HCT116 (cell line): ENCODE measurements around the gene MSI2. TPM values are rescaled to one million over a fixed set of nuclear protein-coding genes. Genes with fewer than 3 reads are reported as not detected.

Source experiments
- ATAC-seq: fragments of 200-7000 bp; cut with Tn5 transposase; 2 replicates; pipeline ENCODE4 v1.9.1; 2020; ENCODE audit warnings: mild to moderate bottlenecking, moderate library complexity
- BruUV-seq: library from RNA; stranded (reverse); fragments of 400-500 nt; replicated peaks from 2 replicates; lab custom pipeline; 2021; lab: Mats Ljungman, UMichigan
- CTCF ChIA-PET: fragments of 300-600 bp; sonication (Branson Sonifier 250); formaldehyde crosslinking; loops from one replicate; lab custom pipeline; 2021; ENCODE audit warnings: antibody characterized with exemption; lab: Charles Lee
- POLR2A ChIA-PET: fragments of 300-600, 350-600 bp; sonication (Branson Sonifier 250); formaldehyde crosslinking; loops from one replicate; lab custom pipeline; 2021; ENCODE audit warnings: antibody characterized with exemption; lab: Charles Lee
- RAD21 ChIA-PET, 2 experiments: fragments of 300-600 bp; sonication (Branson Sonifier 250); formaldehyde crosslinking; loops; one replicate each; lab custom pipeline; 2023; ENCODE audit warnings: low total read pairs in 2 of 2; ENCODE audit not compliant: uncharacterized antibody in 2 of 2, unreplicated experiment in 2 of 2, low non-redundant PET in 1 of 2; lab: Charles Lee
- DNase-seq: peaks from one replicate; pipeline ENCODE4 v3.0.0-alpha.2; 2010; ENCODE audit warnings: low read depth, low spot score
- H2AFZ ChIP-seq: fragments of 200-600 bp; shearing (Covaris generic), sonication (generic); 2 replicates; pipeline ENCODE4 v1.6.1; 2017; ENCODE audit warnings: low read depth, mixed run types, mixed read lengths, antibody characterized with exemption, low read length; ENCODE audit not compliant: poor library complexity, severe bottlenecking
- H3K27ac ChIP-seq: 2 replicates; pipeline ENCODE4 v1.5.1; 2012; ENCODE audit warnings: low read depth, low read length
- H3K27me3 ChIP-seq: fragments of 200-600 bp; sonication (generic); 2 replicates; pipeline ENCODE4 v1.6.1; 2016; ENCODE audit warnings: mixed run types, low read length, mixed read lengths; ENCODE audit not compliant: insufficient read depth
- H3K36me3 ChIP-seq, 2 experiments: fragments of 200-500 bp in 1 of 2; fragments of 200-600 bp in 1 of 2; sonication (Bioruptor generic) in 1 of 2; sonication (generic) in 1 of 2; 2 replicates each; pipeline versions ENCODE4 v1.5.1 to v1.6.1; 2014 to 2016; ENCODE audit warnings: low read length in 2 of 2, inconsistent platforms in 1 of 2, mixed read lengths in 1 of 2, mixed run types in 1 of 2; ENCODE audit not compliant: insufficient read depth in 2 of 2, control insufficient read depth in 1 of 2
- H3K4me1 ChIP-seq, 2 experiments: fragments of 200-600 bp in 1 of 2; sonication (generic) in 1 of 2; 2 replicates each; pipeline versions ENCODE4 v1.5.1 to v1.6.1; 2012 to 2017; ENCODE audit warnings: low read length in 2 of 2, inconsistent platforms in 1 of 2, mild to moderate bottlenecking in 1 of 2, mixed read lengths in 1 of 2, mixed run types in 1 of 2, moderate library complexity in 1 of 2; ENCODE audit not compliant: insufficient read depth in 2 of 2, control insufficient read depth in 1 of 2
- H3K4me2 ChIP-seq: fragments of 200-600 bp; sonication (generic); 2 replicates; pipeline ENCODE4 v1.6.1; 2017; ENCODE audit warnings: mixed run types, low read length, mixed read lengths
- H3K4me3 ChIP-seq, 2 experiments: fragments of 200-600 bp in 1 of 2; sonication (generic) in 1 of 2; replicated peaks in 1 of 2; 2 replicates each; pipeline ENCODE4 v1.5.1; 2011 to 2016; ENCODE audit warnings: low read length in 2 of 2, control low read depth in 1 of 2, low read depth in 1 of 2, mild to moderate bottlenecking in 1 of 2, mixed read lengths in 1 of 2, mixed run types in 1 of 2
- H3K79me2 ChIP-seq: fragments of 200-600 bp; sonication (generic); 2 replicates; pipeline ENCODE4 v1.6.1; 2017; ENCODE audit warnings: mild to moderate bottlenecking, mixed run types, low read length, moderate library complexity, mixed read lengths; ENCODE audit not compliant: insufficient read depth
- H3K9ac ChIP-seq: fragments of 200-600 bp; sonication (generic); 2 replicates; pipeline ENCODE4 v1.6.1; 2016; ENCODE audit warnings: low read length, mixed read lengths
- H3K9me2 ChIP-seq: fragments of 200-600 bp; sonication (generic), shearing (Covaris generic); 2 replicates; pipeline ENCODE4 v1.6.1; 2017; ENCODE audit warnings: mixed run types, mild to moderate bottlenecking, moderate library complexity; ENCODE audit not compliant: insufficient read depth
- H3K9me3 ChIP-seq, 2 experiments: fragments of 200-500 bp in 1 of 2; fragments of 200-600 bp in 1 of 2; sonication (Bioruptor generic) in 1 of 2; sonication (generic) in 1 of 2; 2 replicates each; pipeline ENCODE4 v1.6.1; 2014 to 2017; ENCODE audit warnings: low read length in 2 of 2, mixed read lengths in 2 of 2, inconsistent platforms in 1 of 2, low read depth in 1 of 2, mild to moderate bottlenecking in 1 of 2, mixed run types in 1 of 2, moderate library complexity in 1 of 2; ENCODE audit not compliant: control insufficient read depth in 1 of 2, insufficient read depth in 1 of 2
- H4K20me1 ChIP-seq: fragments of 200-600 bp; sonication (generic), shearing (Covaris generic); 2 replicates; pipeline ENCODE4 v1.6.1; 2017; ENCODE audit warnings: mixed run types, mild to moderate bottlenecking, moderate library complexity; ENCODE audit not compliant: insufficient read depth
- CBX3 ChIP-seq: IDR thresholded peaks from 2 replicates; pipeline ENCODE4 v1.6.1; 2012; ENCODE audit warnings: low read depth
- CEBPB ChIP-seq: IDR thresholded peaks from 2 replicates; pipeline ENCODE4 v1.6.1; 2012; ENCODE audit warnings: low read depth
- EGR1 ChIP-seq: IDR thresholded peaks from 2 replicates; pipeline ENCODE4 v1.6.1; 2012; ENCODE audit warnings: low read depth
- EZH2 ChIP-seq: fragments of 200-600 bp; sonication (generic); IDR thresholded peaks from 2 replicates; pipeline ENCODE4 v1.6.1; 2017; ENCODE audit warnings: antibody characterized with exemption, mixed run types
- FOSL1 ChIP-seq: IDR thresholded peaks from 2 replicates; pipeline ENCODE4 v1.6.1; 2012; ENCODE audit warnings: low read depth
- JUND ChIP-seq: IDR thresholded peaks from 2 replicates; pipeline ENCODE4 v1.6.1; 2012
- POLR2A ChIP-seq: IDR thresholded peaks from 2 replicates; pipeline ENCODE4 v1.7.0; 2011; ENCODE audit warnings: borderline replicate concordance; ENCODE audit not compliant: insufficient read depth, insufficient read length; ENCODE audit errors: extremely low read depth
- POLR2AphosphoS5 ChIP-seq: IDR thresholded peaks from 2 replicates; pipeline ENCODE4 v1.6.1; 2011; ENCODE audit warnings: mild to moderate bottlenecking, low read depth, low read length, moderate library complexity
- RAD21 ChIP-seq: IDR thresholded peaks from 2 replicates; pipeline ENCODE4 v1.6.1; 2012; ENCODE audit warnings: low read depth, mild to moderate bottlenecking
- REST ChIP-seq: IDR thresholded peaks from 2 replicates; pipeline ENCODE4 v1.6.1; 2012; ENCODE audit warnings: low read depth
- SIN3A ChIP-seq: IDR thresholded peaks from 2 replicates; pipeline ENCODE4 v1.6.1; 2012; ENCODE audit warnings: low read depth
- SP1 ChIP-seq: IDR thresholded peaks from 2 replicates; pipeline ENCODE4 v1.6.1; 2012; ENCODE audit warnings: low read depth
- SRF ChIP-seq: IDR thresholded peaks from 2 replicates; pipeline ENCODE4 v1.6.1; 2012; ENCODE audit warnings: low read depth
- TCF7L2 ChIP-seq: IDR thresholded peaks from 2 replicates; pipeline ENCODE4 v1.7.0; 2011; ENCODE audit warnings: borderline replicate concordance, inconsistent platforms; ENCODE audit not compliant: insufficient read depth, insufficient read length; ENCODE audit errors: extremely low read depth
- YY1 ChIP-seq: IDR thresholded peaks from 2 replicates; pipeline ENCODE4 v1.6.1; 2011; ENCODE audit warnings: low read length, low read depth, moderate library complexity, mild to moderate bottlenecking; ENCODE audit not compliant: insufficient replicate concordance; ENCODE audit errors: extremely low read depth
- ZNF274 ChIP-seq: fragments of 200-500 bp; sonication (Bioruptor generic); IDR thresholded peaks from 2 replicates; pipeline ENCODE4 v1.6.1; 2014; ENCODE audit warnings: mild to moderate bottlenecking, low read depth, low read length, inconsistent platforms
- intact Hi-C: fragments of 100-400 bp; cut with micrococcal nuclease; formaldehyde crosslinking; loops from 2 replicates; pipeline ENCODE4 v1.10.0; 2022
- total RNA-seq: library from RNA; stranded (reverse); gene quantifications from one replicate; pipeline ENCODE4 v1.2.1, GENCODE V29; 2021; ENCODE audit not compliant: unreplicated experiment
- TF ChIP-seq, protein P1 (sequence below): IDR thresholded peaks from 2 replicates; pipeline ENCODE4 v1.6.1; 2011; ENCODE audit warnings: mild to moderate bottlenecking, low read length, moderate library complexity; ENCODE audit not compliant: insufficient replicate concordance; ENCODE audit errors: extremely low read depth
- TF ChIP-seq, protein P2 (sequence below), 3 experiments: fragments of 200-600 bp in 1 of 3; sonication (generic) in 1 of 3; IDR thresholded peaks in 2 of 3; conservative IDR thresholded peaks in 1 of 3; 2 replicates each; pipeline ENCODE4 v1.5.1; 2012 to 2017; ENCODE audit warnings: low read depth in 2 of 3, low read length in 2 of 3, antibody characterized with exemption in 1 of 3, borderline replicate concordance in 1 of 3, control low read depth in 1 of 3, mild to moderate bottlenecking in 1 of 3, mixed read lengths in 1 of 3, mixed run types in 1 of 3, moderate library complexity in 1 of 3; ENCODE audit not compliant: insufficient read depth in 1 of 3
- TF ChIP-seq, protein P3 (sequence below): IDR thresholded peaks from 2 replicates; pipeline ENCODE4 v1.6.1; 2012

The MSI2 gene
- total RNA-seq, 1 experiment from 2014 or later, result 137 TPM

- DNase-seq (no peak), ATAC-seq (no peak)
- RAD21 ChIA-PET, result no interaction called here
- intact Hi-C loops, result no loop called here
- Histone ChIP-seq H4K20me1 (no peaks in the 10 kb centered on the region), H3K4me1 (no peaks in the 10 kb centered on the region; a peak in 1 of 4 replicates), H3K79me2 (no peaks in the 10 kb centered on the region), H3K27ac (no peak overlapping the region), H3K36me3 (no peaks in the 10 kb centered on the region; a peak in 1 of 4 replicates), H3K27me3 (no peaks in the 10 kb centered on the region), H2AFZ (no peak overlapping the region), H3K9me3 (no peaks in the 10 kb centered on the region), H3K4me2 (no peak overlapping the region), H3K9ac (no peak overlapping the region), H3K9me2 (no peaks in the 10 kb centered on the region), H3K4me3 (no peak overlapping the region)
- TF ChIP-seq POLR2A (no peak), CEBPB (no peak), EZH2 (no peak), SRF (no peak), SP1 (no peak), REST (no peak), CBX3 (no peak), EGR1 (no peak), YY1 (no peak), FOSL1 (no peak), POLR2AphosphoS5 (no peak), SIN3A (no peak), JUND (no peak), TCF7L2 (no peak), RAD21 (no peak), ZNF274 (no peak)
- TF ChIP-seq, protein P1, sequence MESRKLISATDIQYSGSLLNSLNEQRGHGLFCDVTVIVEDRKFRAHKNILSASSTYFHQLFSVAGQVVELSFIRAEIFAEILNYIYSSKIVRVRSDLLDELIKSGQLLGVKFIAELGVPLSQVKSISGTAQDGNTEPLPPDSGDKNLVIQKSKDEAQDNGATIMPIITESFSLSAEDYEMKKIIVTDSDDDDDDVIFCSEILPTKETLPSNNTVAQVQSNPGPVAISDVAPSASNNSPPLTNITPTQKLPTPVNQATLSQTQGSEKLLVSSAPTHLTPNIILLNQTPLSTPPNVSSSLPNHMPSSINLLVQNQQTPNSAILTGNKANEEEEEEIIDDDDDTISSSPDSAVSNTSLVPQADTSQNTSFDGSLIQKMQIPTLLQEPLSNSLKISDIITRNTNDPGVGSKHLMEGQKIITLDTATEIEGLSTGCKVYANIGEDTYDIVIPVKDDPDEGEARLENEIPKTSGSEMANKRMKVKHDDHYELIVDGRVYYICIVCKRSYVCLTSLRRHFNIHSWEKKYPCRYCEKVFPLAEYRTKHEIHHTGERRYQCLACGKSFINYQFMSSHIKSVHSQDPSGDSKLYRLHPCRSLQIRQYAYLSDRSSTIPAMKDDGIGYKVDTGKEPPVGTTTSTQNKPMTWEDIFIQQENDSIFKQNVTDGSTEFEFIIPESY, result no peak
- TF ChIP-seq, protein P2, sequence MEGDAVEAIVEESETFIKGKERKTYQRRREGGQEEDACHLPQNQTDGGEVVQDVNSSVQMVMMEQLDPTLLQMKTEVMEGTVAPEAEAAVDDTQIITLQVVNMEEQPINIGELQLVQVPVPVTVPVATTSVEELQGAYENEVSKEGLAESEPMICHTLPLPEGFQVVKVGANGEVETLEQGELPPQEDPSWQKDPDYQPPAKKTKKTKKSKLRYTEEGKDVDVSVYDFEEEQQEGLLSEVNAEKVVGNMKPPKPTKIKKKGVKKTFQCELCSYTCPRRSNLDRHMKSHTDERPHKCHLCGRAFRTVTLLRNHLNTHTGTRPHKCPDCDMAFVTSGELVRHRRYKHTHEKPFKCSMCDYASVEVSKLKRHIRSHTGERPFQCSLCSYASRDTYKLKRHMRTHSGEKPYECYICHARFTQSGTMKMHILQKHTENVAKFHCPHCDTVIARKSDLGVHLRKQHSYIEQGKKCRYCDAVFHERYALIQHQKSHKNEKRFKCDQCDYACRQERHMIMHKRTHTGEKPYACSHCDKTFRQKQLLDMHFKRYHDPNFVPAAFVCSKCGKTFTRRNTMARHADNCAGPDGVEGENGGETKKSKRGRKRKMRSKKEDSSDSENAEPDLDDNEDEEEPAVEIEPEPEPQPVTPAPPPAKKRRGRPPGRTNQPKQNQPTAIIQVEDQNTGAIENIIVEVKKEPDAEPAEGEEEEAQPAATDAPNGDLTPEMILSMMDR (IDR thresholded peaks at IDR 0.05 in 2 of 3, conservative IDR thresholded peaks at IDR 0.05 in 1 of 3; ENCODE audit: borderline replicate concordance in 1 of 3, insufficient read depth in 1 of 3, low read depth in 2 of 3, low read length in 2 of 3), result no peak
- TF ChIP-seq, protein P3, sequence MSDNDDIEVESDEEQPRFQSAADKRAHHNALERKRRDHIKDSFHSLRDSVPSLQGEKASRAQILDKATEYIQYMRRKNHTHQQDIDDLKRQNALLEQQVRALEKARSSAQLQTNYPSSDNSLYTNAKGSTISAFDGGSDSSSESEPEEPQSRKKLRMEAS, result no peak
- POLR2A ChIA-PET, result no interaction called here
- CTCF ChIA-PET, result interaction anchor here (0.9 to 1.1 kb wide), 2 partner anchors 156 to 434 kb away, joined by 3 to 4 read pairs; no protein-coding TSS in a partner anchor
- BruUV-seq, result no TSS peak
These were observed 421.0 kb downstream of the MSI2 start for GRCh38 chr17:57677301-57677700.
